ENCODE measurements around the gene KRTAP10-9. TPM values are rescaled to one million over a fixed set of nuclear protein-coding genes. Genes with fewer than 3 reads are reported as not detected.
"Not testable (repeated sequence)": the region's sequence is repeated elsewhere in the genome, so short reads cannot be mapped to it uniquely, and the experiment has no call there.

KRTAP10-9 gene
- total RNA-seq, 2 experiments from 2014 or later = not detected

GRCh38 chr21:44637851-44638348, 11.0 kb downstream of the KRTAP10-9 start:
- H3K27ac Mint-ChIP-seq; intact Hi-C loops (cut with micrococcal nuclease); H3K27me3 Mint-ChIP-seq (ENCODE audit: low read depth); H3K4me1 Mint-ChIP-seq (ENCODE audit: low read depth); DNase-seq; CTCF ChIA-PET; H3K4me3 Mint-ChIP-seq; H3K36me3 Mint-ChIP-seq (ENCODE audit: low read depth): not testable (repeated sequence)
- peaks cover 12% of the 10 kb centered on the region for H3K9me3 Mint-ChIP-seq

GRCh38 chr21:44638506-44639330, 11.8 kb downstream of the KRTAP10-9 start:
- H3K27me3 Mint-ChIP-seq (ENCODE audit: low read depth); H3K4me1 Mint-ChIP-seq (ENCODE audit: low read depth); CTCF ChIA-PET; H3K27ac Mint-ChIP-seq; H3K36me3 Mint-ChIP-seq (ENCODE audit: low read depth); DNase-seq; intact Hi-C loops (cut with micrococcal nuclease); H3K4me3 Mint-ChIP-seq: not testable (repeated sequence)
- peaks cover 15% of the 10 kb centered on the region for H3K9me3 Mint-ChIP-seq

DNA sequence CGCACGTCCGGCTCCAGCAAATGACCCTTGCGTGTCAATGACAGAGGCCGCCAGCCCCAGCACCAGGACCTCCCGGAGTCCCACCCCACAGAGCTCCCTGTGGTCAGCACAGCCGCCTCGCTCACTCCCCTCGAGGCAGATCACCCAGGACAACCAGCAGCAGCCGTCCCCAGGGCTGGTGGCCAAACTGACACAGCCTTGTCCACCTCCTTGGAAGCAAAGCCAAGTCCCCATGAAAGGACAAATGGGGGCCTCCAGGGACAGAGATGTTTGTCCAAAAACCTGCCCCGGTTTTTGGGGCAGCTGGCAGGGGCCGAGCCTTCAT, 12.4 kb downstream of the KRTAP10-9 start:
- peaks cover 4% of the 10 kb centered on the region for H3K36me3 Mint-ChIP-seq (ENCODE audit: low read depth)
- CTCF ChIA-PET = no interaction called here
- H3K4me3 Mint-ChIP-seq = no peak overlapping the region
- H3K9me3 Mint-ChIP-seq = peaks cover 21% of the 10 kb centered on the region
- intact Hi-C loops (cut with micrococcal nuclease) = no loop called here
- no peak for DNase-seq
- H3K27ac Mint-ChIP-seq = no peak overlapping the region
- H3K27me3 Mint-ChIP-seq (ENCODE audit: low read depth) = no peaks in the 10 kb centered on the region
- peaks cover 3% of the 10 kb centered on the region for H3K4me1 Mint-ChIP-seq (ENCODE audit: low read depth)

DNA sequence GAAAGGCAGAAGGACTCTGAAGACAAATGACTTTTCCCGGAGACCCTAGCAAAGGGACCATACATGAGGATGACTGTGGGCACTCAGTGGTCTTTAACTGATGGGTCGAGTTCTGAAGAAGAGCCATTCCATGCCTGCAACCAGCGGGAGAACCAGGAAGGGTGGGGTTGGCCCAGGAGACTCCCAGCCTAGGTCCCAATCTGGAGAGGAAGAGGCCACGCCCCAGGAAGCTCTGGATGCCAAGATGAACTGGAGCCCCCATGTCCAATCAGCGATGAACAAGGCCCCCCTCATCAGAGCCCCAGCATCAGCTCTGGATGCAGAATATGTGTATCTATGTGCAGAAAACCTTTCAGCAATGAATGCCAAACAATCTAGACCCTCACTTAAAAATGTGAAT, 13.9 kb downstream of the KRTAP10-9 start:
- CTCF ChIA-PET = no interaction called here
- Mint-ChIP-seq H3K36me3 (ENCODE audit: low read depth) (peaks cover 9% of the 10 kb centered on the region), H3K4me1 (ENCODE audit: low read depth) (peaks cover 3% of the 10 kb centered on the region), H3K27ac (no peak overlapping the region), H3K27me3 (ENCODE audit: low read depth) (no peaks in the 10 kb centered on the region), H3K9me3 (peaks cover 30% of the 10 kb centered on the region), H3K4me3 (no peak overlapping the region)
- intact Hi-C loops (cut with micrococcal nuclease) = no loop called here
- DNase-seq = no peak

GRCh38 chr21:44643741-44644310, 16.9 kb downstream of the KRTAP10-9 start:
- Mint-ChIP-seq H3K4me1 (ENCODE audit: low read depth) (peaks cover 6% of the 10 kb centered on the region), H3K36me3 (ENCODE audit: low read depth) (peaks cover 9% of the 10 kb centered on the region), H3K27ac (no peak overlapping the region), H3K27me3 (ENCODE audit: low read depth) (no peaks in the 10 kb centered on the region), H3K4me3 (no peak overlapping the region), H3K9me3 (peaks cover 30% of the 10 kb centered on the region)
- intact Hi-C loops (cut with micrococcal nuclease) = no loop called here
- CTCF ChIA-PET = no interaction called here
- DNase-seq = no peak

GRCh38 chr21:44644878-44645277, 18.0 kb downstream of the KRTAP10-9 start:
- no peak for DNase-seq
- Mint-ChIP-seq H3K4me3 (no peak overlapping the region), H3K27ac (no peak overlapping the region), H3K9me3 (peaks cover 30% of the 10 kb centered on the region), H3K27me3 (ENCODE audit: low read depth) (no peaks in the 10 kb centered on the region), H3K36me3 (ENCODE audit: low read depth) (peaks cover 9% of the 10 kb centered on the region), H3K4me1 (ENCODE audit: low read depth) (peaks cover 6% of the 10 kb centered on the region)
- CTCF ChIA-PET = no interaction called here
- intact Hi-C loops (cut with micrococcal nuclease) = no loop called here

- H3K27ac Mint-ChIP-seq; intact Hi-C loops (cut with micrococcal nuclease); H3K36me3 Mint-ChIP-seq (ENCODE audit: low read depth); H3K4me3 Mint-ChIP-seq; H3K27me3 Mint-ChIP-seq (ENCODE audit: low read depth); H3K4me1 Mint-ChIP-seq (ENCODE audit: low read depth); CTCF ChIA-PET; DNase-seq: not testable (repeated sequence)
- H3K9me3 Mint-ChIP-seq = peaks cover 24% of the 10 kb centered on the region
Measured at GRCh38 chr21:44646366-44647221, 19.7 kb downstream of the KRTAP10-9 start, which contains the start of gene KRTAP10-11. KRTAP10-11 (plus strand) TSS chr21:44646414; CDS start chr21:44646459, 45 bp downstream.

DNA sequence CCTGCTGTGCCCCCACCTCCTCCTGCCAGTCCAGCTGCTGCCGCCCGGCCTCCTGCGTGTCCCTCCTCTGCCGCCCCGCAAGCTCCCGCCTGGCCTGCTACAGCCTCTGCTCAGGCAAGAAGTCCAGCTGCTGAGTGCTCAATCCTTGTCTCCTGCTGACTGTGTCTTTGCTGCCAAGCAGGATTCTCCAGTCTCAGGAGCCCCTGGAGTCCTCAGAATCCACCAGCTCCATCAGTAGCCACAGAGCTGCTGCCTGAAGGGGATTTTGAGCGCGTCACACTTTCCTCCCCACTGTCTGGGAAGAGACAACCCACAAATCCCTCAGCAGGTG, 20.3 kb downstream of the KRTAP10-9 start:
- Mint-ChIP-seq H3K4me1 (ENCODE audit: low read depth) (peaks cover 6% of the 10 kb centered on the region), H3K4me3 (no peak overlapping the region), H3K36me3 (ENCODE audit: low read depth) (peaks cover 9% of the 10 kb centered on the region), H3K9me3 (peaks cover 24% of the 10 kb centered on the region), H3K27ac (no peak overlapping the region), H3K27me3 (ENCODE audit: low read depth) (no peaks in the 10 kb centered on the region)
- intact Hi-C loops (cut with micrococcal nuclease) = no loop called here
- CTCF ChIA-PET = no interaction called here
- DNase-seq = no peak

GRCh38 chr21:44648557-44649311, 21.8 kb downstream of the KRTAP10-9 start:
- H3K27ac Mint-ChIP-seq = no peak overlapping the region

DNA sequence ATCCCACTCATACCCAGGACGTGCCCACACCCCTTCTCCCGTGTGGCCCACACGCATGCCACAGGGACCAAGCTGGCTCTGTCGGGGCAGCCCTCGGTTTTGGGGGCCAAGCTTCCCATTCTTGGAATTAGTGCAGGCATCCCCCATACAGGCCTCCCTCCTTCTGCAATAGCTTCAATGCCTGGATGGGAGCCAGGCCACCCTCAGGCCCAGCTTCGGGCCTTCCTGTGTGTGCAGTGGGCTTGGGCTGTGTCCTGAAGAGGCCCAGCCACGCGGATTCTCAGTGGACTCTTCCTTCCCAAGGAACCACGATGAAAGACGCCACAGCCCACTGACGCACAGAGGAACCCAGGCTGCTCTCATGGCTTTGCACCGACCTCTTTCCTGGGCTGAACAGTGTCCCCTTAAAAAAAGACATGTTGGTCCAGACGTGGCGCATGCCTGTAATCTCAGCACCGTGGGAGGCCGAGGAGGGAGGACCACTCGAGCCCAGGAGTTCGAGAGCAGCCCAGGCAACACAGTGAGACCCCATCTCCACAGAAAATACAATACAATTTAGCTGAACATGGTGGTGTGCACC, 22.7 kb downstream of the KRTAP10-9 start:
- no peak for DNase-seq
- Mint-ChIP-seq H3K9me3 (peaks cover 10% of the 10 kb centered on the region), H3K27ac (no peak overlapping the region), H3K27me3 (ENCODE audit: low read depth) (no peaks in the 10 kb centered on the region), H3K4me1 (ENCODE audit: low read depth) (peaks cover 16% of the 10 kb centered on the region), H3K4me3 (no peak overlapping the region), H3K36me3 (ENCODE audit: low read depth) (peaks cover 4% of the 10 kb centered on the region)
- CTCF ChIA-PET = interaction anchor here (1.2 kb wide), 1 partner anchor 8 kb away, joined by 3 read pairs; the partner anchor contains the start of gene KRTAP12-3
- intact Hi-C loops (cut with micrococcal nuclease) = no loop called here

More at GRCh38 chr21:44648557-44649311, 21.8 kb downstream of the KRTAP10-9 start:
- no peaks in the 10 kb centered on the region for H3K27me3 Mint-ChIP-seq (ENCODE audit: low read depth)
- H3K9me3 Mint-ChIP-seq = peaks cover 16% of the 10 kb centered on the region
- intact Hi-C loops (cut with micrococcal nuclease) = no loop called here
- CTCF ChIA-PET = interaction anchor here (1.2 kb wide), 1 partner anchor 9 kb away, joined by 3 read pairs; the partner anchor contains the start of gene KRTAP12-3
- H3K4me1 Mint-ChIP-seq (ENCODE audit: low read depth) = peaks cover 9% of the 10 kb centered on the region
- peaks cover 9% of the 10 kb centered on the region for H3K36me3 Mint-ChIP-seq (ENCODE audit: low read depth)
- no peak for DNase-seq
- H3K4me3 Mint-ChIP-seq = no peak overlapping the region

GRCh38 chr21:44650265-44650972, 23.5 kb downstream of the KRTAP10-9 start:
- no peak for DNase-seq
- no peak overlapping the region for H3K27ac Mint-ChIP-seq
- intact Hi-C loops (cut with micrococcal nuclease) = no loop called here
- peaks cover 7% of the 10 kb centered on the region for H3K9me3 Mint-ChIP-seq
- H3K4me1 Mint-ChIP-seq (ENCODE audit: low read depth) = peaks cover 25% of the 10 kb centered on the region
- no peaks in the 10 kb centered on the region for H3K27me3 Mint-ChIP-seq (ENCODE audit: low read depth)
- H3K4me3 Mint-ChIP-seq = no peak overlapping the region
- CTCF ChIA-PET = no interaction called here
- no peaks in the 10 kb centered on the region for H3K36me3 Mint-ChIP-seq (ENCODE audit: low read depth)

Measured in activated naive CD4-positive, alpha-beta T cell treated with anti-CD3 and anti-CD28 coated beads for 36 hours (primary cell).